Vagina (tissue), 2 donors: Measurements from ENCODE around the gene ZMIZ1.

Experiments
- POLR2AphosphoS5 ChIP-seq, 2 donors: sonication (generic); formaldehyde crosslinking; IDR thresholded peaks; one replicate each; pipeline ENCODE4 v1.9.0; 2017; ENCODE audit warnings: antibody characterized with exemption in 2 of 2, mild to moderate bottlenecking in 2 of 2, low read depth in 1 of 2; ENCODE audit not compliant: insufficient read depth in 1 of 2
- TF ChIP-seq, protein P1 (sequence below), 3 experiments: fragments of 450-650 bp in 2 of 3; fragments of 200-600 bp in 1 of 3; sonication (generic) in 1 of 3; IDR thresholded peaks; one replicate each; pipeline ENCODE4 v1.5.1; 2017 to 2019; ENCODE audit warnings: antibody characterized with exemption in 3 of 3, mild to moderate bottlenecking in 2 of 3, moderate library complexity in 2 of 3

DNA sequence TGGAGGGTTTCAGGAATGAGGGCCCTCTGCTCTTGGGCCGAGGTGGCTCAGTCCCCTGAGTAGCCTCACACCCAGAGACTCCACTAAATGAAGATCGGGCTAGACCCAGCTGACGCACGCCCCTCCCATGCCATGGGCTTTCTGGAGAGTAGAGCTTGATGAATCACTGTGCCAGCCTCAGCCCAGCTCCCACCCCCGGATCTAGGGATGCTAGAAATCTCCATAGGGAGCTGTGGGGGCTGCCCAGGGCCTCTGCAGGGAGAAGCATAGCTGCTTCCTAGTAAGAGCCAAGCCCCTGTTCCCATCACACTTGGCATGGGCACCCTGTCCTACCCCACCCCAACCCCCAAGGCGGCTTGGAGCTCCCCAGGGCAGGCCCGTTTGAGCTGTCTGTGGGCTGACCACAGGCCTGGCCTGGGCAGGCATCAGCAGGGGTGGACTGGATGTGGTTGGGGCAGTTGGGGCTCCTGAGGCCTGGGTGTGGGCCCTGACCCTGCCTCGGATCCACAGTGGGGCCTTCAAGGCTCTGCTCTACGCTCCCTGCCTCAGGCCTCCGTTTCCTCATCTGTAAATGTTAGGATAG is 121.2 kb downstream of the ZMIZ1 start:
- TF ChIP-seq, protein P1, sequence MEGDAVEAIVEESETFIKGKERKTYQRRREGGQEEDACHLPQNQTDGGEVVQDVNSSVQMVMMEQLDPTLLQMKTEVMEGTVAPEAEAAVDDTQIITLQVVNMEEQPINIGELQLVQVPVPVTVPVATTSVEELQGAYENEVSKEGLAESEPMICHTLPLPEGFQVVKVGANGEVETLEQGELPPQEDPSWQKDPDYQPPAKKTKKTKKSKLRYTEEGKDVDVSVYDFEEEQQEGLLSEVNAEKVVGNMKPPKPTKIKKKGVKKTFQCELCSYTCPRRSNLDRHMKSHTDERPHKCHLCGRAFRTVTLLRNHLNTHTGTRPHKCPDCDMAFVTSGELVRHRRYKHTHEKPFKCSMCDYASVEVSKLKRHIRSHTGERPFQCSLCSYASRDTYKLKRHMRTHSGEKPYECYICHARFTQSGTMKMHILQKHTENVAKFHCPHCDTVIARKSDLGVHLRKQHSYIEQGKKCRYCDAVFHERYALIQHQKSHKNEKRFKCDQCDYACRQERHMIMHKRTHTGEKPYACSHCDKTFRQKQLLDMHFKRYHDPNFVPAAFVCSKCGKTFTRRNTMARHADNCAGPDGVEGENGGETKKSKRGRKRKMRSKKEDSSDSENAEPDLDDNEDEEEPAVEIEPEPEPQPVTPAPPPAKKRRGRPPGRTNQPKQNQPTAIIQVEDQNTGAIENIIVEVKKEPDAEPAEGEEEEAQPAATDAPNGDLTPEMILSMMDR (IDR thresholded peaks at IDR 0.05): no peak
- TF ChIP-seq POLR2AphosphoS5 (IDR thresholded peaks at IDR 0.05; ENCODE audit: insufficient read depth in 1 of 2, low read depth in 1 of 2): no peak
